K562 (cell line): ENCODE measurements around the gene TMTC2. TPM values are rescaled to one million over a fixed set of nuclear protein-coding genes. Genes with fewer than 3 reads are reported as not detected.

ENCODE experiments used
- ATAC-seq: fragments of 200-7000 bp; cut with Tn5 transposase; 3 replicates; pipeline ENCODE4 v1.9.1; 2020; ENCODE audit warnings: moderate library complexity
- BruUV-seq: library from RNA; stranded (reverse); fragments of 400-500 nt; replicated peaks from 2 replicates; lab custom pipeline; 2021; lab: Mats Ljungman, UMichigan
- CTCF ChIA-PET: fragments of 300-600 bp; formaldehyde crosslinking; extraction: SDS; loops from one replicate; lab custom pipeline; 2021; ENCODE audit warnings: low intra/inter-chr PET ratio; lab: Yijun Ruan, JAX
- POLR2A ChIA-PET: fragments of 300-600, 350-650 bp; sonication (Branson Sonifier 250); formaldehyde crosslinking; extraction: SDS; loops from one replicate; lab custom pipeline; 2021; ENCODE audit warnings: antibody characterized with exemption, inconsistent platforms; lab: Yijun Ruan, JAX
- DNase-seq, 4 experiments: peaks; one replicate each; pipeline versions ENCODE4 v3.0.0 to v3.0.0-alpha.2; 2011 to 2018; ENCODE audit warnings: low spot score in 3 of 4, mixed read lengths in 3 of 4; ENCODE audit errors: extremely low read depth in 1 of 4
- FAIRE-seq: peaks from 2 replicates; lab custom pipeline; 2011; peaks lifted over from hg19 to GRCh38; lab: Jason Lieb, UNC
- H2AFZ ChIP-seq: 2 replicates; pipeline ENCODE4 v1.6.0; 2011; ENCODE audit warnings: low read depth, low read length, control low read depth, inconsistent platforms
- H3K27ac ChIP-seq: fragments of 200-600 bp; 3 replicates; pipeline ENCODE4 v1.8.0; 2011; ENCODE audit warnings: low read depth, mild to moderate bottlenecking, control low read depth, inconsistent platforms, low read length, moderate library complexity, mixed read lengths; ENCODE audit errors: extremely low read depth
- H3K27me3 ChIP-seq, 2 experiments: fragments of 300-600 bp in 1 of 2; 2 replicates in 1 of 2; 3 replicates in 1 of 2; pipeline versions ENCODE4 v1.6.0 to v1.8.0; 2011; ENCODE audit warnings: inconsistent platforms in 2 of 2, low read length in 2 of 2, mild to moderate bottlenecking in 1 of 2, mixed read lengths in 1 of 2, moderate library complexity in 1 of 2; ENCODE audit not compliant: control insufficient read depth in 2 of 2, insufficient read depth in 2 of 2
- H3K36me3 ChIP-seq: fragments of 300-600 bp; 3 replicates; pipeline ENCODE4 v1.8.0; 2011; ENCODE audit warnings: mild to moderate bottlenecking, low read length, inconsistent platforms; ENCODE audit not compliant: control insufficient read depth, insufficient read depth
- H3K4me1 ChIP-seq, 2 experiments: fragments of 200-600 bp in 1 of 2; replicated peaks in 1 of 2; 2 replicates in 1 of 2; 3 replicates in 1 of 2; pipeline versions ENCODE4 v1.5.1 to v1.8.0; 2011; ENCODE audit warnings: inconsistent platforms in 2 of 2, low read length in 2 of 2, mild to moderate bottlenecking in 1 of 2, mixed read lengths in 1 of 2, moderate library complexity in 1 of 2; ENCODE audit not compliant: control insufficient read depth in 2 of 2, insufficient read depth in 2 of 2
- H3K4me2 ChIP-seq: 2 replicates; pipeline ENCODE4 v1.6.1; 2011; ENCODE audit warnings: low read length, control low read depth, inconsistent platforms, mixed read lengths; ENCODE audit not compliant: insufficient read depth
- H3K4me3 ChIP-seq: fragments of 200-600 bp; sonication (generic), shearing (Covaris generic); 2 replicates; pipeline ENCODE4 v1.5.1; 2016; ENCODE audit warnings: control low read depth, inconsistent platforms
- H3K79me2 ChIP-seq: fragments of 200-600 bp; 3 replicates; pipeline ENCODE4 v1.8.0; 2011; ENCODE audit warnings: low read length, inconsistent platforms; ENCODE audit not compliant: control insufficient read depth, insufficient read depth
- H3K9ac ChIP-seq, 2 experiments: 2 replicates each; pipeline versions ENCODE4 v1.6.0 to v1.6.1; 2011; ENCODE audit warnings: low read depth in 2 of 2, low read length in 2 of 2, control low read depth in 1 of 2, inconsistent platforms in 1 of 2, mild to moderate bottlenecking in 1 of 2, mixed read lengths in 1 of 2; ENCODE audit not compliant: insufficient read depth in 1 of 2
- H3K9me1 ChIP-seq: one replicate; pipeline ENCODE4 v1.6.0; 2011; ENCODE audit warnings: inconsistent platforms, mild to moderate bottlenecking, low read length, moderate library complexity; ENCODE audit not compliant: control insufficient read depth, insufficient read depth
- H3K9me3 ChIP-seq: replicated peaks from 2 replicates; pipeline ENCODE4 v1.5.1; 2011; ENCODE audit warnings: low read depth, low read length, inconsistent platforms; ENCODE audit not compliant: control insufficient read depth, insufficient read depth
- H4K20me1 ChIP-seq: replicated peaks from 2 replicates; pipeline ENCODE4 v1.6.1; 2011; ENCODE audit warnings: low read length, inconsistent platforms, mixed read lengths; ENCODE audit not compliant: control insufficient read depth, insufficient read depth
- ETV1 ChIP-seq: fragments of 450-650 bp; conservative IDR thresholded peaks from 2 replicates; pipeline ENCODE4 v1.6.1; 2016; ENCODE audit warnings: missing genetic modification characterization, control low read depth, low read depth, missing compliant biosample characterization
- HDAC1 ChIP-seq, 2 experiments: fragments of 450-650 bp; IDR thresholded peaks; 2 replicates each; pipeline ENCODE4 v1.6.1; 2016 to 2017; ENCODE audit warnings: inconsistent platforms in 1 of 2, mild to moderate bottlenecking in 1 of 2, moderate library complexity in 1 of 2
- ILF3 ChIP-seq: fragments of 450-650 bp; IDR thresholded peaks from 2 replicates; pipeline ENCODE4 v1.6.1; 2018; ENCODE audit warnings: antibody characterized with exemption, mild to moderate bottlenecking, moderate library complexity, borderline replicate concordance
- JUND ChIP-seq, 2 experiments: IDR thresholded peaks; 2 replicates in 1 of 2; 3 replicates in 1 of 2; pipeline ENCODE4 v1.6.1; 2011; ENCODE audit warnings: borderline replicate concordance in 2 of 2, low read depth in 2 of 2, low read length in 2 of 2, improper control_type of control experiment in 1 of 2, missing biosample characterization in 1 of 2, missing genetic modification characterization in 1 of 2, missing genetic modification reagents in 1 of 2
- MTA3 ChIP-seq: fragments of 450-650 bp; formaldehyde crosslinking; IDR thresholded peaks from 2 replicates; pipeline ENCODE4 v1.6.1; 2017; ENCODE audit warnings: mild to moderate bottlenecking, borderline replicate concordance
- NCOR1 ChIP-seq: fragments of 450-650 bp; IDR thresholded peaks from 2 replicates; pipeline ENCODE4 v1.6.1; 2016; ENCODE audit warnings: mild to moderate bottlenecking, moderate library complexity
- SIN3A ChIP-seq, 2 experiments: fragments of 150-350 bp in 1 of 2; IDR thresholded peaks; 2 replicates each; pipeline ENCODE4 v1.6.1; 2011 to 2016; ENCODE audit warnings: borderline replicate concordance in 2 of 2, low read depth in 2 of 2, low read length in 2 of 2, mild to moderate bottlenecking in 2 of 2, moderate library complexity in 2 of 2; ENCODE audit not compliant: control insufficient read depth in 1 of 2
- SMARCE1 ChIP-seq: fragments of 450-650 bp; IDR thresholded peaks from 2 replicates; pipeline ENCODE4 v1.7.1; 2016; ENCODE audit warnings: mild to moderate bottlenecking
- WGBS: fragments of 100-300 bp; shearing (Covaris generic); methylation state at CpG from one replicate; pipeline ENCODE4 v1.1.6; 2016; ENCODE audit warnings: low coverage, mixed read lengths; ENCODE audit not compliant: insufficient coverage; ENCODE audit errors: missing lambda C conversion rate; 5-methylcytosine and 5-hydroxymethylcytosine counted together
- in situ Hi-C: fragments of 300-500 bp; cut with MboI; formaldehyde crosslinking; loops from 4 replicates; pipeline ENCODE4 v1.15.0; 2018; ENCODE audit warnings: inconsistent platforms, mixed read lengths
- intact Hi-C: fragments of 100-400 bp; cut with micrococcal nuclease; formaldehyde crosslinking; loops from 2 replicates; pipeline ENCODE4 v1.14.2; 2022
- polyA plus RNA-seq, 8 experiments: library from polyadenylated mRNA; depleted of rRNA in 4 of 8; stranded (reverse) in 5 of 8; unstranded in 3 of 8; fragments of >200 nt; fragmentation: Nextera tagmentation in 2 of 8; fragmentation: Illumina TruSeq in 1 of 8; extraction: Ambion mirVana in 2 of 8; extraction: Trizol in 1 of 8; gene quantifications; 2 replicates each; pipeline versions ENCODE4 v1.2.1 to v1.2.3, GENCODE V29; 2011 to 2014; ENCODE audit warnings: inconsistent platforms in 1 of 8, missing spikeins in 1 of 8
- total RNA-seq, 7 experiments: library from RNA; depleted of rRNA in 6 of 7; stranded (reverse); fragments of >200 nt in 6 of 7; fragmentation: Illumina TruSeq in 2 of 7; extraction: Trizol in 2 of 7; gene quantifications; 2 replicates each; pipeline versions ENCODE4 v1.2.1 to v1.2.3, GENCODE V29; 2011 to 2021; ENCODE audit warnings: low replicate concordance in 1 of 7
- TF ChIP-seq, protein P1 (sequence below), 2 experiments: IDR thresholded peaks in 1 of 2; conservative IDR thresholded peaks in 1 of 2; 2 replicates each; pipeline ENCODE4 v1.6.1; 2016; ENCODE audit warnings: low read depth in 2 of 2, mild to moderate bottlenecking in 1 of 2, missing compliant biosample characterization in 1 of 2, missing genetic modification characterization in 1 of 2, moderate library complexity in 1 of 2

The TMTC2 gene
- total and polyA plus RNA-seq, 9 of the 15 experiments (the other 6 are each of a cell fraction or from before 2014, with no cell fraction given): 0.29 to 1.1 (median 0.55) TPM

GRCh38 chr12:83168751-83169150 lies 482.0 kb downstream of the TMTC2 start:
- no peak for ATAC-seq
- WGBS: 64% methylated on average over 1 of the region's 1 CpG
- Histone ChIP-seq H3K9me1 (no peaks in the 10 kb centered on the region), H4K20me1 (no peaks in the 10 kb centered on the region), H2AFZ (no peak overlapping the region), H3K27me3 (no peaks in the 10 kb centered on the region), H3K36me3 (no peaks in the 10 kb centered on the region), H3K79me2 (no peaks in the 10 kb centered on the region), H3K9ac (no peak overlapping the region), H3K27ac (no peak overlapping the region), H3K4me2 (no peak overlapping the region), H3K4me3 (no peak overlapping the region), H3K9me3 (no peaks in the 10 kb centered on the region), H3K4me1 (peaks cover 3 to 13% of the 10 kb centered on the region in 2 experiments; a peak in 3 of 5 replicates)
- BruUV-seq: no TSS peak
- ChIA-PET CTCF (no interaction called here), POLR2A (no interaction called here)
- in situ Hi-C loops (no loop called here), intact Hi-C loops (no loop called here)
- no peak for DNase-seq
- no peak for TF ChIP-seq MTA3
- FAIRE-seq: no peak

DNA sequence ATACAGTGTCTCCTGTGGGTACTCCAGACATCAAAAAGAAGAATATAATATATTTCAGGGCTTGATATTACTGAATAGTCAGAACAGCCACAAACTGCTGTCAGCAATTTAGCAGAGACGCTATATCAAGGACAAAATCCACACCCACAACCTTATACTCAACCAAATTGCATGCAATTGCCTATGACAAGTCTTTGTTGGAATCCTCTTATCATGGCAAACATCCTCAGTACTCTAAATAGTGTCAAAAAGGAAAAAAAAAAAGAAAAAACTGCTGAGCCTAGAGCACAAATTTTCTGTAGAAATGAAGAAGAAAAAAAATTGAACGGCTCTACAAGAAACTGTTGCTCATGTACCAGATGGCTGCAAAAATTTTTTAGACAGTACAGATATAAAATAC lies 485.7 kb downstream of the TMTC2 start:
- FAIRE-seq (peak; percentile 77), DNase-seq (peak in 2 of 4 experiments; percentile 22 to 63), ATAC-seq (peak; percentile 78)
- H2AFZ ChIP-seq: peak overlapping the region; percentile 83
- peak overlapping the region; percentile 12; the same call in 1 of the 2 replicates for H3K4me2 ChIP-seq
- H3K4me1 ChIP-seq: peaks cover 3 to 27% of the 10 kb centered on the region in 2 experiments; a peak in 4 of 5 replicates
- H4K20me1 ChIP-seq: no peaks in the 10 kb centered on the region
- H3K27me3 ChIP-seq: no peaks in the 10 kb centered on the region
- WGBS: 0% methylated on average over 2 of the region's 2 CpGs
- POLR2A ChIA-PET: interaction anchor here (1.0 to 1.8 kb wide), 2 partner anchors 29 to 50 kb away, joined by 3 to 5 read pairs; no protein-coding TSS in a partner anchor
- H3K9me1 ChIP-seq: no peaks in the 10 kb centered on the region
- in situ Hi-C loops: no loop called here
- no peak overlapping the region for H3K4me3 ChIP-seq
- no peaks in the 10 kb centered on the region; the same call in 1 of the 2 replicates for H3K9me3 ChIP-seq
- H3K79me2 ChIP-seq: no peaks in the 10 kb centered on the region
- peak overlapping the region; percentile 73 for H3K27ac ChIP-seq
- peak overlapping the region in 1 of 2 experiments; percentile 46; a peak in 2 of 4 replicates for H3K9ac ChIP-seq
- no TSS peak for BruUV-seq
- CTCF ChIA-PET: no interaction called here
- intact Hi-C loops: loop anchor here (2.0 to 10.0 kb wide), 2 partner anchors 24 to 158 kb away; no protein-coding TSS in a partner anchor
- H3K36me3 ChIP-seq: no peaks in the 10 kb centered on the region
- TF ChIP-seq NCOR1 (peak; percentile 28; the same call in 1 of the 2 replicates), JUND (IDR thresholded peaks at IDR 0.05; ENCODE audit: borderline replicate concordance, low read depth, low read length) (peak; percentile 24; the same call in 1 of the 2 replicates), JUND (tag; IDR thresholded peaks at IDR 0.05; ENCODE audit: borderline replicate concordance, low read depth, low read length) (no peak), SMARCE1 (peak; percentile 54), SIN3A (IDR thresholded peaks at IDR 0.05; ENCODE audit: borderline replicate concordance in 2 of 2, control insufficient read depth in 1 of 2, low read depth in 2 of 2, low read length in 2 of 2) (no peak), HDAC1 (IDR thresholded peaks at IDR 0.05) (0 out of 4 replicates have a peak, but pooled peaks of 1 of the 2 experiments have one; percentile 23), ETV1 (no peak), ILF3 (no peak)
- TF ChIP-seq, protein P1, sequence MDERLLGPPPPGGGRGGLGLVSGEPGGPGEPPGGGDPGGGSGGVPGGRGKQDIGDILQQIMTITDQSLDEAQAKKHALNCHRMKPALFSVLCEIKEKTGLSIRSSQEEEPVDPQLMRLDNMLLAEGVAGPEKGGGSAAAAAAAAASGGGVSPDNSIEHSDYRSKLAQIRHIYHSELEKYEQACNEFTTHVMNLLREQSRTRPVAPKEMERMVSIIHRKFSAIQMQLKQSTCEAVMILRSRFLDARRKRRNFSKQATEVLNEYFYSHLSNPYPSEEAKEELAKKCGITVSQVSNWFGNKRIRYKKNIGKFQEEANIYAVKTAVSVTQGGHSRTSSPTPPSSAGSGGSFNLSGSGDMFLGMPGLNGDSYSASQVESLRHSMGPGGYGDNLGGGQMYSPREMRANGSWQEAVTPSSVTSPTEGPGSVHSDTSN (CRISPR knock-in tag; IDR thresholded peaks at IDR 0.05; ENCODE audit: low read depth): no peak
- TF ChIP-seq, protein P1 (tag; conservative IDR thresholded peaks at IDR 0.05; ENCODE audit: low read depth): peak; percentile 37; the same call in 1 of the 2 replicates
